IPS-18c (cell line): ENCODE measurements around the gene GIMAP8.

ENCODE experiments used
- H3K4me3 ChIP-seq: 2 replicates; pipeline ENCODE4 v1.7.0; 2013; ENCODE audit warnings: low read depth, mild to moderate bottlenecking, low read length, moderate library complexity; ENCODE audit not compliant: insufficient read depth
- H3K9me3 ChIP-seq: one replicate; pipeline ENCODE4 v1.6.1; 2013; ENCODE audit warnings: mild to moderate bottlenecking, low read length, moderate library complexity; ENCODE audit not compliant: control insufficient read depth, insufficient read depth

Gene GIMAP8

GRCh38 chr7:150409300-150410030 lies 41.0 kb upstream of the GIMAP8 start:
- H3K4me3 ChIP-seq: no peak overlapping the region
- no peaks in the 10 kb centered on the region for H3K9me3 ChIP-seq

- no peaks in the 10 kb centered on the region for H3K9me3 ChIP-seq
- no peak overlapping the region for H3K4me3 ChIP-seq
Observed at GRCh38 chr7:150410131-150410530, 40.3 kb upstream of the GIMAP8 start.

GRCh38 chr7:150410680-150411346 lies 39.6 kb upstream of the GIMAP8 start:
- Histone ChIP-seq H3K4me3 (no peak overlapping the region), H3K9me3 (no peaks in the 10 kb centered on the region)

GRCh38 chr7:150411606-150412005 lies 38.8 kb upstream of the GIMAP8 start:
- no peaks in the 10 kb centered on the region for H3K9me3 ChIP-seq
- H3K4me3 ChIP-seq: no peak overlapping the region

- Histone ChIP-seq H3K4me3 (no peak overlapping the region), H3K9me3 (no peaks in the 10 kb centered on the region)
Observed at GRCh38 chr7:150412016-150412415, 38.4 kb upstream of the GIMAP8 start.

- Histone ChIP-seq H3K9me3 (no peaks in the 10 kb centered on the region), H3K4me3 (no peak overlapping the region)
Observed at GRCh38 chr7:150412518-150413488, 37.6 kb upstream of the GIMAP8 start.

GRCh38 chr7:150413640-150414081 lies 36.8 kb upstream of the GIMAP8 start:
- Histone ChIP-seq H3K4me3 (no peak overlapping the region), H3K9me3 (no peaks in the 10 kb centered on the region)

- Histone ChIP-seq H3K9me3 (no peaks in the 10 kb centered on the region), H3K4me3 (no peak overlapping the region)
Observed at GRCh38 chr7:150415161-150416153, 35.0 kb upstream of the GIMAP8 start.

GRCh38 chr7:150417239-150417638 lies 33.2 kb upstream of the GIMAP8 start:
- Histone ChIP-seq H3K9me3 (no peaks in the 10 kb centered on the region), H3K4me3 (no peak overlapping the region)

GRCh38 chr7:150417863-150418262 lies 32.6 kb upstream of the GIMAP8 start:
- Histone ChIP-seq H3K9me3 (no peaks in the 10 kb centered on the region), H3K4me3 (no peak overlapping the region)

GRCh38 chr7:150420242-150420641 lies 30.2 kb upstream of the GIMAP8 start:
- no peaks in the 10 kb centered on the region for H3K9me3 ChIP-seq
- no peak overlapping the region for H3K4me3 ChIP-seq

- H3K4me3 ChIP-seq: no peak overlapping the region
- no peaks in the 10 kb centered on the region for H3K9me3 ChIP-seq
Observed at GRCh38 chr7:150420987-150421674, 29.3 kb upstream of the GIMAP8 start.

GRCh38 chr7:150421831-150422230 lies 28.6 kb upstream of the GIMAP8 start:
- Histone ChIP-seq H3K4me3 (no peak overlapping the region), H3K9me3 (no peaks in the 10 kb centered on the region)

GRCh38 chr7:150425670-150426069 lies 24.8 kb upstream of the GIMAP8 start:
- Histone ChIP-seq H3K4me3 (no peak overlapping the region), H3K9me3 (no peaks in the 10 kb centered on the region)

- Histone ChIP-seq H3K4me3 (no peak overlapping the region), H3K9me3 (no peaks in the 10 kb centered on the region)
Observed at GRCh38 chr7:150428671-150429451, 21.6 kb upstream of the GIMAP8 start.
